ENCODE data around the gene STK17A.

DNA sequence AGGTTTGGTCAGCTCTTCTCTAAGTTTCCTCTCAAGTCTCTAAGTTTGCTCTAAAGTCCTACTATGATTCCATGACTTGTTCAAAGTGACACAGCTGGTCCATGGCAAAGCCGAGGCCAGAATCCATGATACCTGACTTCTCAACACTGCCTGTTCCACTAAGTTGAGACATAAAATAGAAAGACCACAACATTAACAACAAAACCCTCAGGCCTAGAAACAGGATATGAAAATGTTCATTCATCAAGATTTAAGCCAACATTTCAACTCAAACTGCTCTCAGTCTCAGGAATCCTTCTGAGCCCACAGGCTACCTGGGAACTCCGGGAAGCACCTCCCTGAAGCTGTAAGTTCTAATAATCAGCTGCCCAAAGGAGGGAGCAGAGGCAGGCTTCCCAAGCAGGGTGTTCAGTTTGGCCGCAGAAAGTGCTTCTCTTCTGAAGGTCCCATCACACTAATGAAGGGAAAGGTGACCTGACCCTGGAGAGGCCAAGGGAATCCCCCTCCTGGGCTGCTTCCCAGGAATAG, 62.9 kb downstream of the STK17A start:
- TF ChIP-seq POLR2AphosphoS5 (IDR thresholded peaks at IDR 0.05; ENCODE audit: low read depth, low read length) (no peak), REST (IDR thresholded peaks at IDR 0.05; ENCODE audit: insufficient read depth in 1 of 2, low read depth in 2 of 2, low read length in 2 of 2) (no peak), SIN3A (IDR thresholded peaks at IDR 0.05; ENCODE audit: borderline replicate concordance, insufficient read depth, low read length) (no peak), TAF1 (IDR thresholded peaks at IDR 0.05; ENCODE audit: borderline replicate concordance, insufficient read depth, low read length) (no peak)
